ENCODE results near the gene FOXRED1. TPM values are rescaled to one million over a fixed set of nuclear protein-coding genes. Genes with fewer than 3 reads are reported as not detected.

Gene FOXRED1
- total RNA-seq, 1 experiment from 2014 or later, result 44.8 TPM

DNA sequence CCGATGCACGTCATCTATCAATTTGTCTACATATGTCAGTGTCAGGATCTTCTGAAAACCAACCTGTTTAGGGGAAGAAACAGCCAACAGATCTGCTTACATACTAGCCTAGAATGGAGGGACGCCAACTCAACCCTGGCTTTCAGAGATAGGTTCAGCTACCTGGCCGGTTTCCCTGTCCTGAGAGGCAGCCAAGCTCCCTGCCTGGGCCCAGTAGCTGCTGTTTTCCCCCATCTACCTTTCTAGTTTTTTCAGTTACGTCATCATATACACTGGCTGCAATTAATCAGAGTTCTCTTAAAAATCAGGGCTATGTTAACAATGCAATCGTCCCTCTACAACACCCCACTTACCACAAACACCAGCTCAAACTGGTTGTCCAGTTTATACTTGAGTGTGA, 1.3 kb upstream of the FOXRED1 start:
- ChIA-PET CTCF (no interaction called here), POLR2A (no interaction called here)
- Histone ChIP-seq H3K27me3 (ENCODE audit: control insufficient read depth, insufficient read depth, low read length) (no peaks in the 10 kb centered on the region), H3K4me3 (ENCODE audit: low read depth in 2 of 2, low read length in 2 of 2) (peak overlapping the region; percentile 80 to 91), H3K9me3 (ENCODE audit: control insufficient read depth, insufficient read depth, low read depth, low read length) (no peaks in the 10 kb centered on the region), H3K27ac (ENCODE audit: low read length) (peak overlapping the region; percentile 97), H3K36me3 (ENCODE audit: control insufficient read depth, insufficient read depth, low read length) (peaks cover 37% of the 10 kb centered on the region), H3K4me1 (ENCODE audit: control insufficient read depth, insufficient read depth, low read length) (peaks cover 8% of the 10 kb centered on the region)
- ATAC-seq, result no peak
- intact Hi-C loops (cut with micrococcal nuclease; ENCODE audit: unreplicated experiment) (no loop called here), in situ Hi-C loops (cut with HindIII; ENCODE audit: low pct_unique_long_range_greater_than_20kb, low sequenced_read_pairs) (no loop called here)
- TSS peak; percentile 77 for BruUV-seq (replicated peaks)
- TF ChIP-seq TCF7L2 (IDR thresholded peaks at IDR 0.05; ENCODE audit: low read depth, low read length) (no peak), SIN3A (IDR thresholded peaks at IDR 0.05; ENCODE audit: borderline replicate concordance, insufficient read depth, low read depth, low read length) (no peak), POLR2AphosphoS5 (IDR thresholded peaks at IDR 0.05; ENCODE audit: low read depth, low read length) (no peak; the same call in 1 of the 2 replicates)
- TF ChIP-seq, protein P1, sequence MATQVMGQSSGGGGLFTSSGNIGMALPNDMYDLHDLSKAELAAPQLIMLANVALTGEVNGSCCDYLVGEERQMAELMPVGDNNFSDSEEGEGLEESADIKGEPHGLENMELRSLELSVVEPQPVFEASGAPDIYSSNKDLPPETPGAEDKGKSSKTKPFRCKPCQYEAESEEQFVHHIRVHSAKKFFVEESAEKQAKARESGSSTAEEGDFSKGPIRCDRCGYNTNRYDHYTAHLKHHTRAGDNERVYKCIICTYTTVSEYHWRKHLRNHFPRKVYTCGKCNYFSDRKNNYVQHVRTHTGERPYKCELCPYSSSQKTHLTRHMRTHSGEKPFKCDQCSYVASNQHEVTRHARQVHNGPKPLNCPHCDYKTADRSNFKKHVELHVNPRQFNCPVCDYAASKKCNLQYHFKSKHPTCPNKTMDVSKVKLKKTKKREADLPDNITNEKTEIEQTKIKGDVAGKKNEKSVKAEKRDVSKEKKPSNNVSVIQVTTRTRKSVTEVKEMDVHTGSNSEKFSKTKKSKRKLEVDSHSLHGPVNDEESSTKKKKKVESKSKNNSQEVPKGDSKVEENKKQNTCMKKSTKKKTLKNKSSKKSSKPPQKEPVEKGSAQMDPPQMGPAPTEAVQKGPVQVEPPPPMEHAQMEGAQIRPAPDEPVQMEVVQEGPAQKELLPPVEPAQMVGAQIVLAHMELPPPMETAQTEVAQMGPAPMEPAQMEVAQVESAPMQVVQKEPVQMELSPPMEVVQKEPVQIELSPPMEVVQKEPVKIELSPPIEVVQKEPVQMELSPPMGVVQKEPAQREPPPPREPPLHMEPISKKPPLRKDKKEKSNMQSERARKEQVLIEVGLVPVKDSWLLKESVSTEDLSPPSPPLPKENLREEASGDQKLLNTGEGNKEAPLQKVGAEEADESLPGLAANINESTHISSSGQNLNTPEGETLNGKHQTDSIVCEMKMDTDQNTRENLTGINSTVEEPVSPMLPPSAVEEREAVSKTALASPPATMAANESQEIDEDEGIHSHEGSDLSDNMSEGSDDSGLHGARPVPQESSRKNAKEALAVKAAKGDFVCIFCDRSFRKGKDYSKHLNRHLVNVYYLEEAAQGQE (IDR thresholded peaks at IDR 0.05; ENCODE audit: insufficient read depth in 1 of 2, low read depth in 2 of 2, low read length in 1 of 2), result no peak
- TF ChIP-seq, protein P2, sequence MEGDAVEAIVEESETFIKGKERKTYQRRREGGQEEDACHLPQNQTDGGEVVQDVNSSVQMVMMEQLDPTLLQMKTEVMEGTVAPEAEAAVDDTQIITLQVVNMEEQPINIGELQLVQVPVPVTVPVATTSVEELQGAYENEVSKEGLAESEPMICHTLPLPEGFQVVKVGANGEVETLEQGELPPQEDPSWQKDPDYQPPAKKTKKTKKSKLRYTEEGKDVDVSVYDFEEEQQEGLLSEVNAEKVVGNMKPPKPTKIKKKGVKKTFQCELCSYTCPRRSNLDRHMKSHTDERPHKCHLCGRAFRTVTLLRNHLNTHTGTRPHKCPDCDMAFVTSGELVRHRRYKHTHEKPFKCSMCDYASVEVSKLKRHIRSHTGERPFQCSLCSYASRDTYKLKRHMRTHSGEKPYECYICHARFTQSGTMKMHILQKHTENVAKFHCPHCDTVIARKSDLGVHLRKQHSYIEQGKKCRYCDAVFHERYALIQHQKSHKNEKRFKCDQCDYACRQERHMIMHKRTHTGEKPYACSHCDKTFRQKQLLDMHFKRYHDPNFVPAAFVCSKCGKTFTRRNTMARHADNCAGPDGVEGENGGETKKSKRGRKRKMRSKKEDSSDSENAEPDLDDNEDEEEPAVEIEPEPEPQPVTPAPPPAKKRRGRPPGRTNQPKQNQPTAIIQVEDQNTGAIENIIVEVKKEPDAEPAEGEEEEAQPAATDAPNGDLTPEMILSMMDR (IDR thresholded peaks at IDR 0.05), result no peak
- DNase-seq (ENCODE audit: low read depth, low spot score), result no peak

DNA sequence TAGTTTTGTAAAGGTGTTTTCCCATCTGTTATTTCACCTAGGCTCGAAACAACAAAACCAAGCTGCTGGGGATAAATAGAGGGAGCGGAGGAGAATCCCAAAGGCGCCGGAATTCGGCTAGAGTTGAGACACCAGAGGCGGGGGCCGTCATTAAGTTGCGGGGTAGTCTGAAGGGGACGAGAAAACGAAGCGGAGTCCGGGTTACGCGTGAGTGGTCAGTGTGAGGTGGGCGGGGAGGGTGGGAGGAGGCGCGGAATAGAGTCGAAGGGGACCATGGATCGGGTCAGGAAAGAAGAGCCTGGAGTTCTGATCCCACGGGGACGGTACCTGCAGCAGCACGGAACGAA, 620 bp upstream of the FOXRED1 start:
- H3K4me3 ChIP-seq (ENCODE audit: low read depth in 2 of 2, low read length in 2 of 2), result peak overlapping the region; percentile 80 to 91
- in situ Hi-C loops (cut with HindIII; ENCODE audit: low pct_unique_long_range_greater_than_20kb, low sequenced_read_pairs) (no loop called here), intact Hi-C loops (cut with micrococcal nuclease; ENCODE audit: unreplicated experiment) (no loop called here)
- ChIA-PET CTCF (interaction anchor here (0.6 kb wide), 1 partner anchor 854 kb away, joined by 4 read pairs; no protein-coding TSS in a partner anchor), POLR2A (no interaction called here)
- DNase-seq (ENCODE audit: low read depth, low spot score) (no peak), ATAC-seq (peak; percentile 62)
- peaks cover 36% of the 10 kb centered on the region for H3K36me3 ChIP-seq (ENCODE audit: control insufficient read depth, insufficient read depth, low read length)
- H3K9me3 ChIP-seq (ENCODE audit: control insufficient read depth, insufficient read depth, low read depth, low read length), result no peaks in the 10 kb centered on the region
- H3K4me1 ChIP-seq (ENCODE audit: control insufficient read depth, insufficient read depth, low read length), result peaks cover 8% of the 10 kb centered on the region
- BruUV-seq (replicated peaks), result no TSS peak
- H3K27ac ChIP-seq (ENCODE audit: low read length), result peak overlapping the region; percentile 97
- TF ChIP-seq, protein P2 (IDR thresholded peaks at IDR 0.05), result no peak
- TF ChIP-seq TCF7L2 (IDR thresholded peaks at IDR 0.05; ENCODE audit: low read depth, low read length), result no peak
- TF ChIP-seq, protein P1 (IDR thresholded peaks at IDR 0.05; ENCODE audit: insufficient read depth in 1 of 2, low read depth in 2 of 2, low read length in 1 of 2), result no peak
- TF ChIP-seq SIN3A (IDR thresholded peaks at IDR 0.05; ENCODE audit: borderline replicate concordance, insufficient read depth, low read depth, low read length), result no peak
- TF ChIP-seq POLR2AphosphoS5 (IDR thresholded peaks at IDR 0.05; ENCODE audit: low read depth, low read length), result no peak
- H3K27me3 ChIP-seq (ENCODE audit: control insufficient read depth, insufficient read depth, low read length), result no peaks in the 10 kb centered on the region

All from Panc1 (cell line).